Subcutaneous adipose tissue (tissue), 4 donors: ENCODE results near the gene PCSK2. TPM values are rescaled to one million over a fixed set of nuclear protein-coding genes. Genes with fewer than 3 reads are reported as not detected.

ENCODE experiments used
- total RNA-seq, 4 donors: library from RNA; depleted of rRNA; stranded (reverse); fragments of >200 nt; gene quantifications; one replicate each; pipeline ENCODE4 v1.1.0, GENCODE V29; 2016
- TF ChIP-seq, protein P1 (sequence below): fragments of 450-650 bp; IDR thresholded peaks from one replicate; pipeline ENCODE4 v1.5.1; 2016; ENCODE audit warnings: low read depth, mild to moderate bottlenecking, control low read depth, antibody characterized with exemption, moderate library complexity

Gene PCSK2
- total RNA-seq, 4 donors from 2014 or later: 0.19 TPM; not detected in 3

DNA sequence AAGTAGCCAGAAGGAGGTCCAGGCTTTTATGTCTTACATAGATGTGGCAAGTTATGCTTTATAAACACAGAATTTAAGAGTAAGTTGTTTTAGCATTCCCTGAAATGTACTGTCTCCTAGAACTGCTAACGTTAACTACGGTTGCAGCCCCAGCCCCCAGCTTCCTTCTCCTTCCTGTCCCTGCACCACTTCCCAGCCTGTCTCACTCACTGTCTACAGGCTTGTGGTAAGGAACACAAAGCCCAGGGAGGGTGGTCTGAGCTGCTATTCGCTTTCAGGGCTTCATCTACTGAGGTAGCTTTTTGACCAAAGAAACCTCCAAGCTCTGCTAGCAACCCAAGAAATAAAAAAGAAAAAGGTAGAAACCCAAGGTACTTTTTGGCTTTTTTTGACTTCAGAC lies 35.9 kb downstream of the PCSK2 start:
- TF ChIP-seq, protein P1, sequence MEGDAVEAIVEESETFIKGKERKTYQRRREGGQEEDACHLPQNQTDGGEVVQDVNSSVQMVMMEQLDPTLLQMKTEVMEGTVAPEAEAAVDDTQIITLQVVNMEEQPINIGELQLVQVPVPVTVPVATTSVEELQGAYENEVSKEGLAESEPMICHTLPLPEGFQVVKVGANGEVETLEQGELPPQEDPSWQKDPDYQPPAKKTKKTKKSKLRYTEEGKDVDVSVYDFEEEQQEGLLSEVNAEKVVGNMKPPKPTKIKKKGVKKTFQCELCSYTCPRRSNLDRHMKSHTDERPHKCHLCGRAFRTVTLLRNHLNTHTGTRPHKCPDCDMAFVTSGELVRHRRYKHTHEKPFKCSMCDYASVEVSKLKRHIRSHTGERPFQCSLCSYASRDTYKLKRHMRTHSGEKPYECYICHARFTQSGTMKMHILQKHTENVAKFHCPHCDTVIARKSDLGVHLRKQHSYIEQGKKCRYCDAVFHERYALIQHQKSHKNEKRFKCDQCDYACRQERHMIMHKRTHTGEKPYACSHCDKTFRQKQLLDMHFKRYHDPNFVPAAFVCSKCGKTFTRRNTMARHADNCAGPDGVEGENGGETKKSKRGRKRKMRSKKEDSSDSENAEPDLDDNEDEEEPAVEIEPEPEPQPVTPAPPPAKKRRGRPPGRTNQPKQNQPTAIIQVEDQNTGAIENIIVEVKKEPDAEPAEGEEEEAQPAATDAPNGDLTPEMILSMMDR: no peak

DNA sequence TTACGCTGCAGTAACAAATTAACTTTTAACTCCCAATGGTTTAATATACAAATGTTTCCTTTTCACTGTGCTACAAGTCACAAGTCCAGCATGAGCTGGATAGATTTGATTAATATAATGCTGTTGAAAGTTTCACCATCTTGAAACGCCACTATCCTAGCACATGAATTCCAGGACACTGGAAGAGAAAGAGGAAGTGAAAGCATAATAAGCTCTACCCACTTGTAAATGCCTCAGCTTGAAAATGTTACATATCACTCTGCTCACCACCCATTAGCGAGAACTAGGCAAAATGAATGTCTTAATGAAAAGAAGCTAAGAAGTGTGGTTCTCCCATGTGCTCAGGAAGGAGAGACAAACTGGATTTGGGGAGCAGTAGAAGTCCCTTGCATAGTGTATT lies 46.9 kb downstream of the PCSK2 start:
- TF ChIP-seq, protein P1: no peak

DNA sequence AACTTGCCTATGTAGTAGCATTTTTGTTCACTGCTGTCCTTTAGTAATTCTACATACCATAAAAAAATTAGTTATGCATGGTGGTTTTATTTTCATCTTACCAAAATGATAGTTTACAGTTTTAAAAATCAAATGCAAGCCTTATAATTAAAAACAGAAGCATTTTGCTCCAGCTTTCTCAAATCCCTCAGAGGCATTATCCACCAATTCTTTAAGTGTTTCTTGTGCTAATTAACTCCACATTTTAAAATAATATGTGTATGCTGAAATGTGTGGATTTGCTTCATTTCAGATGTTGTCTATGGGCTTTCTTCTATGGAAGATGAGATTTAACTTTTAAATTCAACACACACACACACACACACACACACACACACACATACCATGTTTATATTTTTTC lies 49.3 kb downstream of the PCSK2 start:
- TF ChIP-seq, protein P1: no peak

DNA sequence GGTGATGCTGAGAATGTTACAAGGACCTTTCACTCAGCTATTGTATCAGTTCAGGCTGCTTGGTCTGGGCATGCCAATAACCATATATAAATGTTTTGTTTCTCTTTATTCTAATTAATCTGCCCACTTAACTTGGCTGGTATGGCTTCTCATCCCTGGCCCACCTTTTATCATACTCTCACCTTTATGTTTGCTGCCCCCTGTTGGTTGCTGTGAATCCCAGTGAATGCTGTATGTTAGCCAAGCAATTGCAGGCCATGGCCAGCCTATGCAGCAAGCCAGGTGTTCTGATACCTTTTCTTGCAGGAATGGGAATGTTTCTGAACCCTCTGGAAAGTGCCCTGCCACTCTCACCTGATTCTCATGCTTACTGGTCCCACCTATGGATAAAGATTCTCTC lies 54.6 kb downstream of the PCSK2 start:
- TF ChIP-seq, protein P1: no peak

DNA sequence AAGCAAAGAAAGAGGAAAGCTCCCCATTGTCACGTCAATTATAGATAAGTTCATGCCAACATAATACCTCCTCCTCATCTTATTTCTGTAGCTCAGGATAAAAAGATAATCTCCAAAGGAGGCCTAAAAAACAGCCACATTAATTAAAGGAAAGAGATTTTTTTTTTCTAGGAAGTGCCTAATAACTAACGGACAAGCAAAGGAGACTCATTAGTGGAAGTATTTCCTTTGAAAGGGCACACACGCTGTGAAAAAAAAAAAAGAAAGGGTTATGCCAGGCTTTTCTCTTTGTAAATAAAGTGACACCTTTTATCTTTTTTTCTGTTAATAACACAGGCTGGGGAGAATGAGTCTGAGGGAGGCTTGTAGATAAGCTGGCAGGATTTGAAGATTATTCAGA lies 55.7 kb downstream of the PCSK2 start:
- TF ChIP-seq, protein P1: no peak

DNA sequence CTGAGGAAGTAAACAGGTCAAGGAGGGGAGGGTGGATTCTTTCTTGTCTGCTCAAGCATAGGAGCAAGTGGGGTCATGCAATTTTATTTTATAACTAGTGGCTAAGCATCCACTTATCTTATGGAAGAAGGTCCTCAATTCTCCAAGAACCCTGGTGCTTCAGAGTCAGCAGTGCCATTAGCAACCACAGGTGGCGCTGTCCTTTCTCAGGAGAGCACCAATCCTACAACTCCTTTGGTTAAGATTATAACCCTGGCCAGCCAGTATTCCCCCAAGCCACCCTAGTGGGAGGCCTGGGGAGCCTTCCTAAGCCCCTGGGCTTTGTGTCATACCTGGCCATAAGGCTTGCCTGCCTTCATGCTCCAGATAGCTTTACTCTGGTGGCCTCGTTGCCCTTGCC lies 60.7 kb downstream of the PCSK2 start:
- TF ChIP-seq, protein P1: no peak

DNA sequence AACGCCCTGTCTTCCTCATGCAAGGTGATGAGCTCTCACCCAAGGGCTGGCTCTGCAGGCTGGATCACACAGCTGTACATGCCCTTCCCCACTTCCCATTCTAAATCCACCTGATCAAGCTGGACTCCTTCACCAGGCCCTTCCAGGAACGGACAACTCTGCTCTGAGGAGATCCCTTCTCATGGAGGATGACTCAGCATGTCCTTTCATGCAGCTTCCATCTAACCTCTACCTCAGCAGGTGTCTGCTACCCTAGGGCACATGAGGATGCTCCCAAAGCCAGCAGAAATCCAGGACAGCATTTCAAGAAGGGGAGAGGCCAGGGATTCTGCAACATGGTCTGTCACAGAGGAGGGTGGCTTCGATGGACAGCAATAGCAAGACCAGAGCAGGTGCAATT lies 61.2 kb downstream of the PCSK2 start:
- TF ChIP-seq, protein P1: no peak
